GM12878 (cell line): ENCODE data around the gene SYT12. TPM values are rescaled to one million over a fixed set of nuclear protein-coding genes. Genes with fewer than 3 reads are reported as not detected.
A peak's percentile ranks its signal among the peaks of the same experiment; 100 is the strongest.

ENCODE experiments used
- ATAC-seq: fragments of 200-7000 bp; cut with Tn5 transposase; 3 replicates; pipeline ENCODE4 v1.9.1; 2020; ENCODE audit warnings: mild to moderate bottlenecking, moderate library complexity
- BruUV-seq: library from RNA; stranded (reverse); fragments of 400-500 nt; replicated peaks from 2 replicates; lab custom pipeline; 2021; lab: Mats Ljungman, UMichigan
- CTCF ChIA-PET: fragments of 300-600 bp; sonication (Branson Sonifier 250); formaldehyde crosslinking; extraction: SDS; loops from one replicate; lab custom pipeline; 2021; ENCODE audit warnings: inconsistent platforms; lab: Yijun Ruan, JAX
- POLR2A ChIA-PET: fragments of 350-600 bp; formaldehyde crosslinking; extraction: SDS; loops from one replicate; lab custom pipeline; 2021; ENCODE audit warnings: inconsistent platforms; lab: Charles Lee
- RAD21 ChIA-PET: fragments of 300-600 bp; sonication (Branson Sonifier 250); formaldehyde crosslinking; loops from one replicate; lab custom pipeline; 2023; ENCODE audit warnings: antibody characterized with exemption; ENCODE audit not compliant: unreplicated experiment; lab: Charles Lee
- SMC1A ChIA-PET: fragments of 300-600 bp; sonication (Branson Sonifier 250); formaldehyde crosslinking; loops from one replicate; lab custom pipeline; 2023; ENCODE audit not compliant: unreplicated experiment, uncharacterized antibody; lab: Charles Lee
- DNase-seq: peaks from one replicate; pipeline ENCODE4 v3.0.0-alpha.2; 2011; ENCODE audit warnings: low read depth, low spot score
- FAIRE-seq: peaks from 3 replicates; lab custom pipeline; 2011; peaks lifted over from hg19 to GRCh38; lab: Jason Lieb, UNC
- H2AFZ ChIP-seq: 2 replicates; pipeline ENCODE4 v1.6.0; 2011; ENCODE audit warnings: low read depth, low read length, control low read depth; ENCODE audit not compliant: control insufficient read depth
- H3K27ac ChIP-seq: 2 replicates; pipeline ENCODE4 v1.5.1; 2011; ENCODE audit warnings: control low read depth; ENCODE audit not compliant: control insufficient read depth, insufficient read depth
- H3K27me3 ChIP-seq, 2 experiments: replicated peaks in 1 of 2; 2 replicates each; pipeline versions ENCODE4 v1.6.0 to v1.6.1; 2011; ENCODE audit warnings: low read length in 1 of 2; ENCODE audit not compliant: control insufficient read depth in 2 of 2, insufficient read depth in 2 of 2
- H3K36me3 ChIP-seq, 2 experiments: 2 replicates each; pipeline ENCODE4 v1.5.1; 2011; ENCODE audit warnings: low read length in 1 of 2; ENCODE audit not compliant: control insufficient read depth in 2 of 2, insufficient read depth in 2 of 2
- H3K4me1 ChIP-seq: 2 replicates; pipeline ENCODE4 v1.6.1; 2011; ENCODE audit warnings: mild to moderate bottlenecking, low read length, moderate library complexity, mixed read lengths; ENCODE audit not compliant: control insufficient read depth, insufficient read depth
- H3K4me2 ChIP-seq: 2 replicates; pipeline ENCODE4 v1.6.0; 2011; ENCODE audit warnings: control low read depth; ENCODE audit not compliant: control insufficient read depth, insufficient read depth
- H3K4me3 ChIP-seq: fragments of 200-600 bp; sonication (generic); 2 replicates; pipeline ENCODE4 v1.5.1; 2016
- H3K79me2 ChIP-seq: 2 replicates; pipeline ENCODE4 v1.6.0; 2011; ENCODE audit warnings: low read length; ENCODE audit not compliant: control insufficient read depth, insufficient read depth
- H3K9ac ChIP-seq: 2 replicates; pipeline ENCODE4 v1.8.0; 2011; ENCODE audit warnings: low read length, control low read depth, mixed read lengths; ENCODE audit not compliant: control insufficient read depth, insufficient read depth
- H3K9me3 ChIP-seq: replicated peaks from 3 replicates; pipeline ENCODE4 v1.5.1; 2011; ENCODE audit warnings: mild to moderate bottlenecking, low read length; ENCODE audit not compliant: control insufficient read depth, insufficient read depth
- H4K20me1 ChIP-seq: 2 replicates; pipeline ENCODE4 v1.6.0; 2011; ENCODE audit not compliant: control insufficient read depth, insufficient read depth
- NFYB ChIP-seq: IDR thresholded peaks from 2 replicates; pipeline ENCODE4 v1.6.1; 2011; ENCODE audit warnings: low read depth, mild to moderate bottlenecking, low read length, improper control_type of control experiment, moderate library complexity; ENCODE audit not compliant: insufficient read depth
- POLR2A ChIP-seq: IDR thresholded peaks from 2 replicates; pipeline ENCODE4 v1.6.1; 2011; ENCODE audit warnings: low read depth, mild to moderate bottlenecking, low read length
- POU2F2 ChIP-seq: IDR thresholded peaks from 3 replicates; pipeline ENCODE4 v1.6.1; 2011; ENCODE audit warnings: low read depth, mild to moderate bottlenecking, low read length, borderline replicate concordance
- RAD51 ChIP-seq: fragments of 450-650 bp; IDR thresholded peaks from 2 replicates; pipeline ENCODE4 v1.6.1; 2016; ENCODE audit warnings: moderate library complexity, mild to moderate bottlenecking, inconsistent platforms
- YY1 ChIP-seq: IDR thresholded peaks from 2 replicates; pipeline ENCODE4 v1.6.1; 2011; ENCODE audit warnings: low read depth, mild to moderate bottlenecking, low read length
- WGBS: methylation state at CpG from one replicate; pipeline ENCODE4 v1.1.6; 2016; ENCODE audit warnings: low lambda C conversion rate; ENCODE audit not compliant: insufficient replicate concordance, insufficient coverage; ENCODE audit errors: missing lambda C conversion rate; 5-methylcytosine and 5-hydroxymethylcytosine counted together
- in situ Hi-C: fragments of 300-500 bp; cut with MboI; formaldehyde crosslinking; loops from 9 replicates; pipeline ENCODE4 v1.14.3; 2018; ENCODE audit warnings: mixed read lengths
- intact Hi-C: fragments of 100-400 bp; cut with micrococcal nuclease; formaldehyde crosslinking; loops from one replicate; pipeline ENCODE4 v1.14.2; 2022; ENCODE audit not compliant: unreplicated experiment
- polyA plus RNA-seq, 11 experiments: library from polyadenylated mRNA; depleted of rRNA in 4 of 11; unstranded in 6 of 11; stranded (reverse) in 5 of 11; fragments of >200 nt; fragmentation: Nextera tagmentation in 4 of 11; fragmentation: Illumina TruSeq in 1 of 11; extraction: Ambion mirVana in 4 of 11; extraction: Trizol in 1 of 11; gene quantifications; 1 replicate in 1 of 11; 2 replicates in 10 of 11; pipeline versions ENCODE4 v1.2.1 to v1.2.3, GENCODE V29; 2011 to 2016; ENCODE audit warnings: inconsistent platforms in 2 of 11, missing spikeins in 2 of 11, low read depth in 1 of 11
- total RNA-seq, 4 experiments: library from RNA; depleted of rRNA in 3 of 4; stranded (reverse); fragments of >200 nt in 3 of 4; fragmentation: Illumina TruSeq in 1 of 4; extraction: Trizol in 1 of 4; gene quantifications; 2 replicates each; pipeline versions ENCODE4 v1.2.1 to v1.2.3, GENCODE V29; 2013 to 2021
- TF ChIP-seq, protein P1 (sequence below): IDR thresholded peaks from 2 replicates; pipeline ENCODE4 v1.6.1; 2011; ENCODE audit warnings: low read depth, low read length, improper control_type of control experiment, borderline replicate concordance
- TF ChIP-seq, protein P2 (sequence below): IDR thresholded peaks from 2 replicates; pipeline ENCODE4 v1.6.1; 2011; ENCODE audit warnings: borderline replicate concordance, low read depth, mild to moderate bottlenecking, moderate library complexity, mixed read lengths, low read length; ENCODE audit not compliant: insufficient read depth; ENCODE audit errors: extremely low read length
- TF ChIP-seq, protein P3 (sequence below): IDR thresholded peaks from 2 replicates; pipeline ENCODE4 v1.6.1; 2011; ENCODE audit warnings: low read depth, mild to moderate bottlenecking, low read length, moderate library complexity, borderline replicate concordance; ENCODE audit errors: extremely low read depth

The SYT12 gene
- total and polyA plus RNA-seq, 10 of the 15 experiments (the other 5 are each of a cell fraction or from before 2014, with no cell fraction given): 0.02 to 2.3 (median 0.84) TPM; not detected in 1

DNA sequence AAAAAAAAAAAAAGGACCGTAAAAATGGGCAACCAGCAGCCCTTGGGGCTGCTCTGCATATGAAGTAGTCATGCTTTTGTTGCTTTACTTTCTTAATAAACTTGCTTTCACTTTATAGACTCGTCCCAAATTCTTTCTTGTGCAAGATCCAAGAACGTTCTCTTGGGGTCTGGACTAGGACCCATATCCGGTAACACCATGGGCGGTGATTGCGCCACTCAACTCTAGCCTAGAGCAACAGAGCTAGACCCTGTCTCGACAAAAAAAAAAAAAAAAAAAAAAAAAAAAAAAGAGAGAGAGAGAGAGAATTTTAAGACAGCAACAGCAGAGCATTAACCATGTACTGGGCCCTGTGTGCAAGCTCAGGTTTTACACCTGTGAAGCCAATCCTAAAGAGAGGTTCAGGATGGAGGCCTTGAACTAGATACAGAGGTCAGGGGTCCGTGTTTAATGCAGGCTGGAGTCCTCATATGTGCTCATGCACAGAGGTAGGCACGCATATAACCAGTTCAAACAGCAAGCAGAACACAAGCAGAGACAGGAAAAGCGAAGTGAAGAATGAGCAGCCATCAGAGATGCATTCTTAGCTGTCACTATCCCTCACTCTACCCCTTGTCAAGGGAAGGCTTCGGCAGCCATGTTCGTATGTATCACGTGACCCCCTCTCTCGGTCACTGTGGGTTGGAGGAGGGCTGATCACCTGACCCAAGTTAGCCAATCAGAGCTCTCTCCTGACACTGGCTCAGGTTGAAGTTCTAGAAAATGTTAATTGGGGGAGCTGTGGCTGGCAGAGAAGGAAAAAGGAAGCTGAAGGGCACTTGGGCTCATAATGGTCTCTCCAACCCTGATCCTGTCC lies 16.7 kb upstream of the SYT12 start:
- intact Hi-C loops (no loop called here), in situ Hi-C loops (no loop called here)
- Histone ChIP-seq H3K79me2 (no peaks in the 10 kb centered on the region), H3K9me3 (no peaks in the 10 kb centered on the region), H4K20me1 (no peaks in the 10 kb centered on the region), H3K4me2 (no peak overlapping the region), H3K4me3 (no peak overlapping the region), H3K4me1 (no peaks in the 10 kb centered on the region), H2AFZ (peak overlapping the region; percentile 70), H3K27me3 (no peaks in the 10 kb centered on the region), H3K36me3 (no peaks in the 10 kb centered on the region), H3K9ac (no peak overlapping the region), H3K27ac (no peak overlapping the region)
- peak; percentile 90 for TF ChIP-seq RAD51
- TF ChIP-seq, protein P1, sequence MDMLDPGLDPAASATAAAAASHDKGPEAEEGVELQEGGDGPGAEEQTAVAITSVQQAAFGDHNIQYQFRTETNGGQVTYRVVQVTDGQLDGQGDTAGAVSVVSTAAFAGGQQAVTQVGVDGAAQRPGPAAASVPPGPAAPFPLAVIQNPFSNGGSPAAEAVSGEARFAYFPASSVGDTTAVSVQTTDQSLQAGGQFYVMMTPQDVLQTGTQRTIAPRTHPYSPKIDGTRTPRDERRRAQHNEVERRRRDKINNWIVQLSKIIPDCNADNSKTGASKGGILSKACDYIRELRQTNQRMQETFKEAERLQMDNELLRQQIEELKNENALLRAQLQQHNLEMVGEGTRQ: peak; percentile 32; the same call in 1 of the 2 replicates
- TF ChIP-seq, protein P2, sequence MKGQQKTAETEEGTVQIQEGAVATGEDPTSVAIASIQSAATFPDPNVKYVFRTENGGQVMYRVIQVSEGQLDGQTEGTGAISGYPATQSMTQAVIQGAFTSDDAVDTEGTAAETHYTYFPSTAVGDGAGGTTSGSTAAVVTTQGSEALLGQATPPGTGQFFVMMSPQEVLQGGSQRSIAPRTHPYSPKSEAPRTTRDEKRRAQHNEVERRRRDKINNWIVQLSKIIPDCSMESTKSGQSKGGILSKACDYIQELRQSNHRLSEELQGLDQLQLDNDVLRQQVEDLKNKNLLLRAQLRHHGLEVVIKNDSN: peak; percentile 84
- TF ChIP-seq, protein P3, sequence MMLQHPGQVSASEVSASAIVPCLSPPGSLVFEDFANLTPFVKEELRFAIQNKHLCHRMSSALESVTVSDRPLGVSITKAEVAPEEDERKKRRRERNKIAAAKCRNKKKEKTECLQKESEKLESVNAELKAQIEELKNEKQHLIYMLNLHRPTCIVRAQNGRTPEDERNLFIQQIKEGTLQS: peak; percentile 39; the same call in 1 of the 2 replicates
- peak; percentile 90 for TF ChIP-seq YY1
- TF ChIP-seq NFYB: peak; percentile 74
- TF ChIP-seq POLR2A: no peak
- TF ChIP-seq POU2F2: no peak
- FAIRE-seq (no peak), ATAC-seq (peak; percentile 53), DNase-seq (no peak)
- RAD21 ChIA-PET: interaction anchor here (0.6 kb wide), 1 partner anchor 263 kb away, joined by 3 read pairs; no protein-coding TSS in a partner anchor
- POLR2A ChIA-PET: interaction anchor here (0.6 kb wide), 1 partner anchor 1017 kb away, joined by 3 read pairs; no protein-coding TSS in a partner anchor
- CTCF ChIA-PET: interaction anchor here (0.6 to 1.0 kb wide), 2 partner anchors 15 to 17 kb away, joined by 3 read pairs; no protein-coding TSS in a partner anchor
- BruUV-seq: no TSS peak
- WGBS: 56% methylated on average over 13 of the region's 14 CpGs
- SMC1A ChIA-PET: no interaction called here
